Effector memory CD4-positive, alpha-beta T cell (primary cell): ENCODE results near the gene ARHGAP26.

ENCODE experiments used
- DNase-seq, 3 donors: peaks; one replicate each; pipeline ENCODE4 v3.0.0-alpha.2; 2020
- H3K27ac ChIP-seq: 2 replicates; pipeline ENCODE4 v1.7.0; 2013; ENCODE audit warnings: mild to moderate bottlenecking, low read length, moderate library complexity; ENCODE audit not compliant: insufficient read depth, poor library complexity, severe bottlenecking
- H3K27me3 ChIP-seq: replicated peaks from 2 replicates; pipeline ENCODE4 v1.7.0; 2013; ENCODE audit warnings: mild to moderate bottlenecking, low read length; ENCODE audit not compliant: insufficient read depth, control insufficient read depth, poor library complexity, severe bottlenecking
- H3K36me3 ChIP-seq: 2 replicates; pipeline ENCODE4 v1.7.0; 2013; ENCODE audit warnings: mild to moderate bottlenecking, low read length, moderate library complexity; ENCODE audit not compliant: control insufficient read depth, insufficient read depth
- H3K4me1 ChIP-seq: 2 replicates; pipeline ENCODE4 v1.7.0; 2013; ENCODE audit warnings: low read length, mild to moderate bottlenecking; ENCODE audit not compliant: control insufficient read depth, insufficient read depth, poor library complexity, severe bottlenecking
- H3K4me3 ChIP-seq: 2 replicates; pipeline ENCODE4 v1.7.0; 2013; ENCODE audit warnings: low read length, low read depth, mild to moderate bottlenecking; ENCODE audit not compliant: insufficient read depth, poor library complexity, severe bottlenecking
- H3K9me3 ChIP-seq: 2 replicates; pipeline ENCODE4 v1.7.0; 2013; ENCODE audit warnings: mild to moderate bottlenecking, low read length, moderate library complexity; ENCODE audit not compliant: control insufficient read depth

ARHGAP26 gene

GRCh38 chr5:142911775-142912174, 141.6 kb downstream of the ARHGAP26 start:
- Histone ChIP-seq H3K27ac (no peak overlapping the region), H3K36me3 (peaks cover 9% of the 10 kb centered on the region), H3K4me3 (no peak overlapping the region), H3K27me3 (no peaks in the 10 kb centered on the region), H3K4me1 (no peaks in the 10 kb centered on the region), H3K9me3 (no peaks in the 10 kb centered on the region)
- DNase-seq = no peak

GRCh38 chr5:142913728-142914338, 143.7 kb downstream of the ARHGAP26 start:
- H3K9me3 ChIP-seq = no peaks in the 10 kb centered on the region
- peaks cover 3% of the 10 kb centered on the region for H3K36me3 ChIP-seq
- H3K27ac ChIP-seq = no peak overlapping the region
- H3K4me3 ChIP-seq = no peak overlapping the region
- H3K27me3 ChIP-seq = no peaks in the 10 kb centered on the region
- DNase-seq = no peak
- no peaks in the 10 kb centered on the region for H3K4me1 ChIP-seq

GRCh38 chr5:142915038-142915437, 144.9 kb downstream of the ARHGAP26 start:
- H3K4me3 ChIP-seq = no peak overlapping the region
- no peaks in the 10 kb centered on the region for H3K9me3 ChIP-seq
- DNase-seq = no peak
- H3K36me3 ChIP-seq = peaks cover 3% of the 10 kb centered on the region
- H3K4me1 ChIP-seq = no peaks in the 10 kb centered on the region
- no peaks in the 10 kb centered on the region for H3K27me3 ChIP-seq
- H3K27ac ChIP-seq = no peak overlapping the region

DNA sequence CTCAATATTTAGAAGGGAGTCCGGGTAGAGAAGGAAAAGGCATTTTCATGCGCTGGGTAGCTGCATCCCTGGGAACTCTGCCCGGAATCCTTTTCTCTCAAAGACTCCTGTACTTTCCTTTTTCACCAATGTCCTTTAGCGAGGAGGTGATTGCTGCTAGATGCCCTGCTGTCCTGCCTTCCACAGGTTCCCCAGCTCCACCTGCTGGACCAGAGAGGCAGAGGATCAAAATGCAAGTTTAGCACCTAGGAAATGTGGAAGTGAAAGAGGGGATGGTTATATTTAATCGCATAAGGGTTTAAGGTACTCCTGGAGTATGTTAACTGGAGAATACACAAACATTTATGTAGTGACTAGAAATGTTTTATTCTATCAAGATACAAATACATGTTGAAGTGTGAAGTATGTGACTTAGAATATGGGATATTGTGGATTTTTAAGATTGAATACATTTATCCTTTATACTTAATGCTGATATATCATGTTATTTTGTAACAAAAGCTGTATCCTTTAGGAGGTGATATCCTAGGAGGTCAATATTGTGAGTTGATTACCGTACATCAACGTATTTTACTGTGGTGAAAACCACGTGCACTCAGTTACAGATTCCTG, 145.7 kb downstream of the ARHGAP26 start:
- H3K4me3 ChIP-seq = no peak overlapping the region
- peaks cover 3% of the 10 kb centered on the region for H3K36me3 ChIP-seq
- DNase-seq = no peak
- no peak overlapping the region for H3K27ac ChIP-seq
- H3K27me3 ChIP-seq = no peaks in the 10 kb centered on the region
- H3K4me1 ChIP-seq = no peaks in the 10 kb centered on the region
- no peaks in the 10 kb centered on the region for H3K9me3 ChIP-seq

DNA sequence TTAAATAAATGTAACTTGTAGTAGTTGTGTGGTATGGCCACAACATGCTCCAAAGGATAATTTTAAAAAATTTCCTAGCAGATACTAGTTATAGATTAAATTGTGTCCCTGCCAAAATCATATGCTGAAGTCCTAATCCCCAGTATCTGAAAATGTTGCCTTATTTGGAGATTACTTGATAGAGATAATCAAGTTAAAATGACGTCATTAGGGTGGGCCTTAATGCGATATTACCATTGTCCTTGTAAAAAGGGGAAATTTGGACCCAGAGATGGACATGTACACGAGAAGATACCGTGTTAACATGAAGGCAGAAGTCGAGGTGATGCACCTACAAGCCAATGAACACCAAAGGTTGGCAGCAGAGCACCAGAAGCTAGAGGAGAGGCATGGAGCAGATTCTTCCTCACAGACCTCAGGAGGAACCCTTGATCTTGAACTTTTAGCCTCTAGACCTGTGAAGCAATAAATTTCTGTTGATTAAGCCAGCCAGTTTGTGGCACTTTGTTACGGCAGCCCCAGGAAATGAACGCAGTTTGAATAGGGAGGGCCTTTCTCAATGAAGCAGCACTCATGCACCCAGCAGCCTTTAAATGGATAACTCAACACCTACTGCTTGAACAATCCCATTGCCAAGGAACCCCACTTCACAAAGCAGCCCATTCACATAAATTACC, 148.9 kb downstream of the ARHGAP26 start:
- H3K4me1 ChIP-seq = no peaks in the 10 kb centered on the region
- no peak overlapping the region for H3K4me3 ChIP-seq
- H3K27me3 ChIP-seq = no peaks in the 10 kb centered on the region
- H3K36me3 ChIP-seq = peaks cover 3% of the 10 kb centered on the region
- H3K9me3 ChIP-seq = no peaks in the 10 kb centered on the region
- H3K27ac ChIP-seq = no peak overlapping the region
- DNase-seq = no peak

GRCh38 chr5:142920849-142921612, 150.9 kb downstream of the ARHGAP26 start:
- Histone ChIP-seq H3K27me3 (no peaks in the 10 kb centered on the region), H3K4me1 (no peaks in the 10 kb centered on the region), H3K9me3 (no peaks in the 10 kb centered on the region), H3K4me3 (no peak overlapping the region), H3K36me3 (no peaks in the 10 kb centered on the region), H3K27ac (no peak overlapping the region)
- no peak for DNase-seq

DNA sequence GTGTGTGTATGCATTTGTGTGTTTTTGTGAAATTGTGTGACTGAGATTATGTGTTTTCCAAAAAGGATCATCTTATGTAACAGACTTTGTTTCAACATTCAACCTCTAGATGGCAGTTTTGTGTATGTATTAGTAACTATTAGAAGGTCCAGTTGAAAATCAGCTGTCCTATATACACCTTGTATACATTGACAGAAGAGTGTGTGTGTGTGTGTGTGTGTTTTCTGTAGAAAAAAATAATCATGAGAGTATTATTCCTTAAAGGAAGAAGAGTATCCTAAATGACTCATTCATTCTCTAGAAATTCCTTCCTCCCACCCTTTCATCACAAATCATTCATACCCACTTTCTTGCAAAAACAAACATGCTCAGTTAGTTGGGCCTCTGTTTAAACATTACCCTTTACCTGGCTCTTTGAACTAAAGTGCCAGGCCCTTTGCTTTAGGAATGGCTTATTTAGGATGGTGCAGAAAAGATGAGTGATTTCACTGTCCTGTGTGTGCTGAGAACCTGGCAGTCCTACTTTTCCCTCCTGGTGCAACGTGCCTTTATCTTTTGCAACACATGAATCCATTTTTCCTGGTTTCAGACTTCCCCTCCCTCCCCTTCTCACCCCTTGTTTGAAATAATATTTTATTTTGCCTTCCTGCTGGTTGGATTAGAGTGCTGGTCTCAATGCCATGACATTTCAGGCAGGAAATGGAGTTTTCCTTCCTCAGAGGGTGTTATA, 152.2 kb downstream of the ARHGAP26 start:
- H3K9me3 ChIP-seq = no peaks in the 10 kb centered on the region
- no peaks in the 10 kb centered on the region for H3K4me1 ChIP-seq
- no peaks in the 10 kb centered on the region for H3K27me3 ChIP-seq
- no peak for DNase-seq
- no peak overlapping the region for H3K4me3 ChIP-seq
- no peaks in the 10 kb centered on the region for H3K36me3 ChIP-seq
- H3K27ac ChIP-seq = no peak overlapping the region

DNA sequence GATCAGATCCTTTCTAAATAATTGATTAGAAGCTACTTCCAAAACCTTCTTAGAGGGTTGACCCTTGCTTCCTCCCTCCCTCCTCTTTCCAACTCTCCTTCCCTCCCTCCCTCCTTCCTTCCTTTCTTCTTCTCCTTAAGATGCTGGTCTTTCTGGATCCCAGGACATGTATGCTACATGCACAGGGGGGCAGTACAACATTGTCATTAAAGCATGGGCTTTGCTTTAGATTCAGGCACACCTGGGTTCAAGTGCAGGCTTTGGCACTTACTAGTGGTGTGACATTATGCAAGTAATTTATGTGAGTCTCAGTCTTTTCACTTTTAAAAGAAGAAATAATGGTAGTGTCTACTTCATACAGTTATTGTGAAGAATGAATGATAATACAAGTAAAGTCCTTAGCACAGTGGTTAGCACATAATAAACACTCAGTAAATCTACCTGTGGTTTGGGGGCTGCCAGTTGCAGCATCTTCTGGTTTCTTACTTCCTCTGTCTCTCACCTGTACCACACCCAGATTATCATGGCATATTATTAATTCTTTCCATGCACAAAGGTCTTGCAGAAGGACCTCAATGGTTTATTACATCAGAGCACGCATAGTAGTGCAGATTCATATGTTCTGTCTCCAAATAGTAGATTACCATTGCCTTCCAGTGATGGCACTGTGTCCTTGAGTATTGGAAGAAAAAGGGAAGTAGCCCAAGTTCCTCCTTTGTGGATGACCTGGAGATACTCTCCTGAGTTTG, 154.1 kb downstream of the ARHGAP26 start:
- Histone ChIP-seq H3K4me3 (no peak overlapping the region), H3K9me3 (no peaks in the 10 kb centered on the region), H3K4me1 (no peaks in the 10 kb centered on the region), H3K27me3 (no peaks in the 10 kb centered on the region), H3K36me3 (no peaks in the 10 kb centered on the region), H3K27ac (no peak overlapping the region)
- DNase-seq = no peak

GRCh38 chr5:142925795-142926194, 155.6 kb downstream of the ARHGAP26 start:
- no peak for DNase-seq
- no peaks in the 10 kb centered on the region for H3K9me3 ChIP-seq
- no peaks in the 10 kb centered on the region for H3K36me3 ChIP-seq
- no peak overlapping the region for H3K27ac ChIP-seq
- H3K4me3 ChIP-seq = no peak overlapping the region
- no peaks in the 10 kb centered on the region for H3K4me1 ChIP-seq
- H3K27me3 ChIP-seq = no peaks in the 10 kb centered on the region
